H1 (cell line): ENCODE data around the gene RGS3. TPM values are rescaled to one million over a fixed set of nuclear protein-coding genes. Genes with fewer than 3 reads are reported as not detected.

ENCODE experiments used
- CTCF ChIA-PET: fragments of 300-600 bp; sonication (Branson Sonifier 250); formaldehyde crosslinking; loops from one replicate; lab custom pipeline; 2021; ENCODE audit not compliant: partially characterized antibody; lab: Charles Lee
- POLR2A ChIA-PET: fragments of 300-600 bp; sonication (Branson Sonifier 250); formaldehyde crosslinking; loops from one replicate; lab custom pipeline; 2021; ENCODE audit warnings: inconsistent platforms; ENCODE audit not compliant: partially characterized antibody; lab: Charles Lee
- DNase-seq, 2 experiments: peaks; one replicate each; pipeline versions ENCODE4 v3.0.0 to v3.0.0-alpha.2; 2010 to 2022; ENCODE audit warnings: low spot score in 2 of 2, low read depth in 1 of 2, mixed read lengths in 1 of 2
- FAIRE-seq: peaks from 2 replicates; lab custom pipeline; 2011; peaks lifted over from hg19 to GRCh38; lab: Jason Lieb, UNC
- H2AFZ ChIP-seq: 2 replicates; pipeline ENCODE4 v1.8.1; 2012; ENCODE audit warnings: low read length, inconsistent platforms
- H2AK5ac ChIP-seq: 2 replicates; pipeline ENCODE4 v1.6.1; 2013; ENCODE audit warnings: low read depth, low read length
- H2BK120ac ChIP-seq: replicated peaks from 2 replicates; pipeline ENCODE3; 2013; ENCODE audit warnings: low read depth, low read length, inconsistent platforms
- H2BK12ac ChIP-seq: 2 replicates; pipeline ENCODE4 v1.6.1; 2013; ENCODE audit warnings: low read depth, low read length
- H2BK15ac ChIP-seq: 2 replicates; pipeline ENCODE4 v1.6.1; 2013; ENCODE audit warnings: low read length
- H2BK20ac ChIP-seq: 2 replicates; pipeline ENCODE4 v1.6.1; 2013; ENCODE audit warnings: low read length
- H2BK5ac ChIP-seq: 2 replicates; pipeline ENCODE4 v1.6.1; 2013; ENCODE audit warnings: low read depth, low read length
- H3K14ac ChIP-seq: 2 replicates; pipeline ENCODE4 v1.6.1; 2013; ENCODE audit warnings: inconsistent platforms; ENCODE audit not compliant: insufficient read length
- H3K18ac ChIP-seq: 2 replicates; pipeline ENCODE4 v1.6.1; 2013; ENCODE audit warnings: low read length; ENCODE audit errors: extremely low read depth
- H3K23ac ChIP-seq: 2 replicates; pipeline ENCODE4 v1.6.1; 2013; ENCODE audit warnings: inconsistent platforms; ENCODE audit not compliant: insufficient read length
- H3K23me2 ChIP-seq: 2 replicates; pipeline ENCODE4 v1.6.1; 2013; ENCODE audit warnings: low read depth, low read length
- H3K27ac ChIP-seq: 2 replicates; pipeline ENCODE4 v1.6.1; 2011; ENCODE audit warnings: low read depth, low read length, inconsistent platforms
- H3K27me3 ChIP-seq, 4 experiments: replicated peaks in 1 of 4; 1 replicate in 1 of 4; 2 replicates in 3 of 4; pipeline versions ENCODE4 v1.6.1 to v1.8.1; 2011 to 2013; ENCODE audit warnings: low read length in 3 of 4, mild to moderate bottlenecking in 3 of 4, inconsistent platforms in 2 of 4, mixed read lengths in 2 of 4, moderate library complexity in 1 of 4; ENCODE audit not compliant: control insufficient read depth in 3 of 4, insufficient read depth in 3 of 4; ENCODE audit errors: extremely low read depth in 1 of 4
- H3K36me3 ChIP-seq, 4 experiments: 2 replicates each; pipeline versions ENCODE4 v1.6.1 to v1.8.1; 2011 to 2013; ENCODE audit warnings: mild to moderate bottlenecking in 4 of 4, low read length in 3 of 4, moderate library complexity in 2 of 4, control low read depth in 1 of 4, inconsistent platforms in 1 of 4; ENCODE audit not compliant: insufficient read depth in 4 of 4, control insufficient read depth in 2 of 4
- H3K4ac ChIP-seq: replicated peaks from 2 replicates; pipeline ENCODE3; 2013; ENCODE audit warnings: low read length, low read depth, mixed read lengths, inconsistent platforms; ENCODE audit not compliant: insufficient read length
- H3K4me1 ChIP-seq, 4 experiments: replicated peaks in 1 of 4; 1 replicate in 1 of 4; 2 replicates in 3 of 4; pipeline versions ENCODE4 v1.6.1 to v1.8.1; 2011 to 2013; ENCODE audit warnings: low read length in 3 of 4, inconsistent platforms in 2 of 4, mixed read lengths in 1 of 4; ENCODE audit not compliant: insufficient read depth in 4 of 4, control insufficient read depth in 3 of 4
- H3K4me2 ChIP-seq, 2 experiments: 2 replicates each; pipeline versions ENCODE4 v1.6.1 to v1.8.1; 2011 to 2013; ENCODE audit warnings: low read depth in 2 of 2, low read length in 2 of 2, control low read depth in 1 of 2, inconsistent platforms in 1 of 2, mild to moderate bottlenecking in 1 of 2; ENCODE audit not compliant: insufficient read depth in 1 of 2
- H3K4me3 ChIP-seq, 4 experiments: fragments of 200-600, 300-600 bp in 1 of 4; sonication (generic), shearing (Covaris generic), sonication (Bioruptor Twin) in 1 of 4; 2 replicates each; pipeline versions ENCODE4 v1.5.1 to v1.8.1; 2011 to 2016; ENCODE audit warnings: low read length in 4 of 4, low read depth in 3 of 4, control low read depth in 2 of 4, inconsistent platforms in 2 of 4, mild to moderate bottlenecking in 2 of 4, mixed read lengths in 1 of 4, moderate library complexity in 1 of 4; ENCODE audit not compliant: insufficient read depth in 2 of 4; ENCODE audit errors: extremely low read depth in 1 of 4
- H3K56ac ChIP-seq: replicated peaks from 2 replicates; pipeline ENCODE3; 2013; ENCODE audit warnings: low read depth, mild to moderate bottlenecking, mixed read lengths, low read length, inconsistent platforms; ENCODE audit not compliant: insufficient read length
- H3K79me1 ChIP-seq: 2 replicates; pipeline ENCODE4 v1.6.1; 2013; ENCODE audit warnings: low read depth, low read length, control low read depth
- H3K79me2 ChIP-seq, 2 experiments: 2 replicates each; pipeline versions ENCODE4 v1.6.1 to v1.8.1; 2012 to 2013; ENCODE audit warnings: low read length in 2 of 2, mild to moderate bottlenecking in 2 of 2, inconsistent platforms in 1 of 2; ENCODE audit not compliant: insufficient read depth in 2 of 2, control insufficient read depth in 1 of 2
- H3K9ac ChIP-seq, 4 experiments: replicated peaks in 1 of 4; 1 replicate in 1 of 4; 2 replicates in 3 of 4; pipeline versions ENCODE4 v1.6.1 to v1.8.1; 2011 to 2013; ENCODE audit warnings: low read depth in 3 of 4, low read length in 3 of 4, control low read depth in 2 of 4, mild to moderate bottlenecking in 2 of 4, moderate library complexity in 2 of 4, inconsistent platforms in 1 of 4; ENCODE audit errors: extremely low read depth in 1 of 4
- H3K9me3 ChIP-seq, 2 experiments: 2 replicates each; pipeline versions ENCODE4 v1.6.1 to v1.8.1; 2012 to 2013; ENCODE audit warnings: mild to moderate bottlenecking in 2 of 2, moderate library complexity in 2 of 2, control low read depth in 1 of 2, inconsistent platforms in 1 of 2, low read depth in 1 of 2, low read length in 1 of 2, mixed read lengths in 1 of 2; ENCODE audit not compliant: insufficient read depth in 2 of 2
- H4K20me1 ChIP-seq, 2 experiments: replicated peaks in 1 of 2; 2 replicates each; pipeline versions ENCODE3 to v1.8.1; 2011 to 2013; ENCODE audit warnings: inconsistent platforms in 2 of 2, low read length in 2 of 2, mild to moderate bottlenecking in 1 of 2; ENCODE audit not compliant: insufficient read depth in 2 of 2, control insufficient read depth in 1 of 2
- H4K5ac ChIP-seq: 2 replicates; pipeline ENCODE4 v1.6.1; 2013; ENCODE audit warnings: low read length, low read depth, mixed read lengths, inconsistent platforms; ENCODE audit not compliant: insufficient read length
- H4K8ac ChIP-seq: 2 replicates; pipeline ENCODE4 v1.8.0; 2013; ENCODE audit warnings: mild to moderate bottlenecking, moderate library complexity, low read length, inconsistent platforms; ENCODE audit not compliant: insufficient read depth; ENCODE audit errors: extremely low read depth
- H4K91ac ChIP-seq: replicated peaks from 2 replicates; pipeline ENCODE3; 2013; ENCODE audit warnings: low read length, mixed read lengths, inconsistent platforms; ENCODE audit not compliant: insufficient read length
- BACH1 ChIP-seq: IDR thresholded peaks from 2 replicates; pipeline ENCODE4 v1.6.1; 2012; ENCODE audit warnings: low read length, improper control_type of control experiment
- CEBPB ChIP-seq: IDR thresholded peaks from 2 replicates; pipeline ENCODE4 v1.6.1; 2012; ENCODE audit warnings: low read depth, low read length
- CHD2 ChIP-seq: IDR thresholded peaks from 2 replicates; pipeline ENCODE4 v1.6.1; 2012; ENCODE audit warnings: low read length, improper control_type of control experiment
- FOSL1 ChIP-seq: IDR thresholded peaks from 2 replicates; pipeline ENCODE4 v1.6.1; 2011; ENCODE audit warnings: mild to moderate bottlenecking, low read depth, low read length, moderate library complexity; ENCODE audit not compliant: insufficient read depth
- GTF2F1 ChIP-seq: IDR thresholded peaks from 2 replicates; pipeline ENCODE4 v1.6.1; 2012; ENCODE audit warnings: low read depth, low read length, improper control_type of control experiment, borderline replicate concordance
- JUN ChIP-seq: IDR thresholded peaks from 2 replicates; pipeline ENCODE4 v1.6.1; 2011; ENCODE audit warnings: low read depth, mild to moderate bottlenecking, improper control_type of control experiment, low read length
- MAFK ChIP-seq: IDR thresholded peaks from 2 replicates; pipeline ENCODE4 v1.6.1; 2012; ENCODE audit warnings: low read depth, mild to moderate bottlenecking, improper control_type of control experiment, low read length
- NRF1 ChIP-seq: IDR thresholded peaks from 2 replicates; pipeline ENCODE4 v1.6.1; 2011; ENCODE audit warnings: mild to moderate bottlenecking, low read depth, low read length, improper control_type of control experiment
- POLR2A ChIP-seq, 2 experiments: IDR thresholded peaks; 1 replicate in 1 of 2; 2 replicates in 1 of 2; pipeline ENCODE4 v1.6.1; 2011; ENCODE audit warnings: low read depth in 2 of 2, low read length in 2 of 2, mild to moderate bottlenecking in 2 of 2; ENCODE audit errors: control extremely low read depth in 1 of 2
- SP4 ChIP-seq: IDR thresholded peaks from 2 replicates; pipeline ENCODE4 v1.6.1; 2012; ENCODE audit warnings: low read length, inconsistent platforms
- SRF ChIP-seq: IDR thresholded peaks from 2 replicates; pipeline ENCODE4 v1.6.1; 2011; ENCODE audit warnings: mild to moderate bottlenecking, low read depth, low read length, moderate library complexity
- YY1 ChIP-seq: IDR thresholded peaks from 2 replicates; pipeline ENCODE4 v1.6.1; 2011; ENCODE audit warnings: low read depth, mild to moderate bottlenecking, low read length
- WGBS, 2 experiments: shearing (Covaris generic) in 1 of 2; methylation state at CpG; one replicate each; pipeline versions ENCODE4 v1.1.6 to v1.1.7; 2013 to 2015; ENCODE audit warnings: low lambda C conversion rate in 2 of 2, mixed read lengths in 2 of 2, inconsistent platforms in 1 of 2, low coverage in 1 of 2, missing lambda C conversion rate in 1 of 2; ENCODE audit not compliant: insufficient replicate concordance in 2 of 2, insufficient coverage in 1 of 2, insufficient read length in 1 of 2; ENCODE audit errors: extremely low coverage in 1 of 2, missing lambda C conversion rate in 1 of 2; 5-methylcytosine and 5-hydroxymethylcytosine counted together
- polyA plus RNA-seq, 7 experiments: library from polyadenylated mRNA; depleted of rRNA in 3 of 7; stranded (reverse) in 5 of 7; unstranded in 2 of 7; fragments of >200 nt in 5 of 7; fragments of 200-250 nt in 2 of 7; gene quantifications; 1 replicate in 5 of 7; 2 replicates in 1 of 7; 4 replicates in 1 of 7; pipeline versions ENCODE4 v1.2.1 to v1.2.3, GENCODE V29; 2011 to 2013; ENCODE audit warnings: missing spikeins in 2 of 7, mixed read lengths in 2 of 7
- total RNA-seq: library from RNA; stranded (reverse); fragmentation: NEBNext Ultra II Directional; extraction: Animal tissue kit (Norgen Biotek cat#: 25700); gene quantifications from 2 replicates; pipeline ENCODE4 v1.2.1, GENCODE V29; 2021

The RGS3 gene
- total and polyA plus RNA-seq, 2 of the 8 experiments (the other 6 are each of a cell fraction or from before 2014, with no cell fraction given), result 12.6 to 18.2 TPM

DNA sequence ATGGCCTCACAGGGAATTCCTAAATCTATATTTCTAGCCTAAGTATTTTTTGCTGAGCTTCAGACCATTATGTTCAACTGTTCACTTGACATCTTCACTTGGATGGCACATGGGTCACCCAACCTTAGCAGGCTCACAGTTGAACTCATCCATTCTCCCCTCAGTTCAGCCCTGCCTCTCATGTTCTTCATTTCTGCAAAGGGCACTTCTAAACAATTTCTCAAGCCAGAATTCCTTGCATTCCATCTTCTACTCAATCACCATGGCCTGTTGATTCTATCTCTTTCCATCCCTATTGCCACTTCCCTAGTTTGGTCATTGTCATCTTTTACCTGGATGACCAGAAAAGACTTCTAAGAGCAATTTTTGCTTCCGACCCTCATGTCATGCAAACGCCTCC is 7.3 kb upstream of the RGS3 start:
- Histone ChIP-seq H3K9ac (no peak overlapping the region), H3K79me2 (no peaks in the 10 kb centered on the region), H2BK120ac (no peak overlapping the region), H2BK20ac (no peak overlapping the region; the same call in 1 of the 2 replicates), H3K4me1 (peaks cover 0 to 5% (median 2%) of the 10 kb centered on the region in 4 experiments; a peak in 5 of 7 replicates), H4K8ac (no peak overlapping the region), H3K23me2 (no peaks in the 10 kb centered on the region; the same call in 1 of the 2 replicates)
- no peak for DNase-seq
- 96% methylated on average over 2 of the region's 2 CpGs; no CpG with 5 or more reads in 1 of the 2 experiments for WGBS, 2 experiments
- TF ChIP-seq CHD2 (no peak), CEBPB (no peak), BACH1 (no peak), JUN (no peak), SRF (no peak), GTF2F1 (no peak), SP4 (no peak), MAFK (no peak), YY1 (no peak), FOSL1 (no peak), NRF1 (no peak), POLR2A (IDR thresholded peaks at IDR 0.05; ENCODE audit: control extremely low read depth in 1 of 2, low read depth in 2 of 2, low read length in 2 of 2) (no peak)
- TF ChIP-seq, all 59 proteins: peak for 0
- H3K23ac ChIP-seq, result no peak overlapping the region
- no peak overlapping the region for H4K5ac ChIP-seq
- CTCF ChIA-PET, result interaction anchor here (1.4 to 2.4 kb wide), 2 partner anchors 10 to 136 kb away, joined by 9 to 12 read pairs; no protein-coding TSS in a partner anchor
- H3K27ac ChIP-seq, result no peak overlapping the region
- H3K56ac ChIP-seq, result no peak overlapping the region
- no peak overlapping the region for H3K18ac ChIP-seq
- H3K27me3 ChIP-seq, result no peaks in the 10 kb centered on the region
- POLR2A ChIA-PET, result interaction anchor here (1.3 kb wide), 1 partner anchor 10 kb away, joined by 3 read pairs; no protein-coding TSS in a partner anchor
- H4K20me1 ChIP-seq, result no peaks in the 10 kb centered on the region
- H4K91ac ChIP-seq, result no peak overlapping the region
- no peak overlapping the region for H2BK15ac ChIP-seq
- H3K14ac ChIP-seq, result no peak overlapping the region
- no peak overlapping the region for H2AK5ac ChIP-seq
- H3K79me1 ChIP-seq, result no peaks in the 10 kb centered on the region
- no peak overlapping the region for H3K4me3 ChIP-seq
- H2AFZ ChIP-seq, result 0 out of 2 replicates have a peak overlapping the region, but pooled peaks have one; percentile 25
- FAIRE-seq, result no peak
- no peak overlapping the region for H2BK5ac ChIP-seq
- H3K36me3 ChIP-seq, result no peaks in the 10 kb centered on the region
- H2BK12ac ChIP-seq, result peak overlapping the region; percentile 29; the same call in 1 of the 2 replicates
- no peak overlapping the region for H3K4me2 ChIP-seq
- no peaks in the 10 kb centered on the region for H3K9me3 ChIP-seq
- no peak overlapping the region for H3K4ac ChIP-seq
